PC-3 (cell line): ENCODE results near the gene JAK2. TPM values are rescaled to one million over a fixed set of nuclear protein-coding genes. Genes with fewer than 3 reads are reported as not detected.

Experiments
- ATAC-seq: fragments of 200-7000 bp; cut with Tn5 transposase; 2 replicates; pipeline ENCODE4 v1.9.1; 2020; ENCODE audit warnings: mild to moderate bottlenecking, moderate library complexity
- BruUV-seq: library from RNA; stranded (reverse); fragments of 400-500 nt; replicated peaks from 2 replicates; lab custom pipeline; 2021; lab: Mats Ljungman, UMichigan
- CTCF ChIA-PET: fragments of 300-600 bp; sonication (Branson Sonifier 250); formaldehyde crosslinking; loops from one replicate; lab custom pipeline; 2022; ENCODE audit warnings: antibody characterized with exemption; lab: Charles Lee
- POLR2A ChIA-PET: fragments of 300-600 bp; sonication (Branson Sonifier 250); formaldehyde crosslinking; loops from one replicate; lab custom pipeline; 2022; ENCODE audit warnings: antibody characterized with exemption; ENCODE audit not compliant: unreplicated experiment; lab: Charles Lee
- DNase-seq: peaks from one replicate; pipeline ENCODE4 v3.0.0-alpha.2; 2015
- H2AFZ ChIP-seq: fragments of 300-600 bp; sonication (generic); 2 replicates; pipeline ENCODE4 v1.6.0; 2016; ENCODE audit warnings: antibody characterized with exemption, low read length
- H3F3A ChIP-seq: fragments of 300-600 bp; sonication (generic); one replicate; pipeline ENCODE4 v1.6.0; 2017; ENCODE audit warnings: antibody characterized with exemption, low read length, control low read depth, mild to moderate bottlenecking; ENCODE audit not compliant: unreplicated experiment
- H3K27ac ChIP-seq: fragments of 300-600 bp; sonication (generic); 2 replicates; pipeline ENCODE4 v1.5.1; 2016; ENCODE audit warnings: mild to moderate bottlenecking, low read length
- H3K27me3 ChIP-seq: fragments of 300-600 bp; sonication (generic); 2 replicates; pipeline ENCODE4 v1.6.1; 2016; ENCODE audit warnings: low read length, mixed read lengths
- H3K36me3 ChIP-seq: fragments of 300-600 bp; sonication (generic); 2 replicates; pipeline ENCODE4 v1.6.1; 2016; ENCODE audit warnings: low read depth, mixed run types, low read length, mixed read lengths
- H3K4me1 ChIP-seq: fragments of 300-600 bp; sonication (generic); 2 replicates; pipeline ENCODE4 v1.5.1; 2016; ENCODE audit warnings: low read length; ENCODE audit not compliant: insufficient read depth
- H3K4me2 ChIP-seq: fragments of 300-600 bp; sonication (generic); 2 replicates; pipeline ENCODE4 v1.6.0; 2016; ENCODE audit warnings: low read length
- H3K4me3 ChIP-seq: fragments of 300-600 bp; sonication (generic); 2 replicates; pipeline ENCODE4 v1.5.1; 2016; ENCODE audit warnings: mild to moderate bottlenecking, low read length, mixed read lengths
- H3K79me2 ChIP-seq: fragments of 300-600 bp; sonication (generic); 2 replicates; pipeline ENCODE4 v1.6.1; 2017; ENCODE audit warnings: low read length, mixed read lengths
- H3K9ac ChIP-seq: fragments of 300-600 bp; sonication (generic); 2 replicates; pipeline ENCODE4 v1.6.0; 2016; ENCODE audit warnings: mild to moderate bottlenecking, low read length
- H3K9me2 ChIP-seq: fragments of 300-600 bp; sonication (generic); replicated peaks from 2 replicates; pipeline ENCODE4 v1.6.1; 2016; ENCODE audit warnings: mixed run types, low read length, mixed read lengths
- H3K9me3 ChIP-seq: fragments of 300-600 bp; sonication (generic); 2 replicates; pipeline ENCODE4 v1.6.1; 2016; ENCODE audit warnings: low read length, mixed read lengths
- H4K20me1 ChIP-seq: fragments of 300-600 bp; sonication (generic); 2 replicates; pipeline ENCODE4 v1.6.1; 2016; ENCODE audit warnings: low read length, mixed read lengths
- EZH2 ChIP-seq: fragments of 300-600 bp; sonication (generic); IDR thresholded peaks from one replicate; pipeline ENCODE4 v1.6.1; 2017; ENCODE audit warnings: antibody characterized with exemption, mild to moderate bottlenecking, low read length; ENCODE audit not compliant: unreplicated experiment
- EZH2phosphoT487 ChIP-seq: fragments of 300-600 bp; sonication (generic); IDR thresholded peaks from 2 replicates; pipeline ENCODE4 v1.6.1; 2018; ENCODE audit warnings: mild to moderate bottlenecking, antibody characterized with exemption, low read length, borderline replicate concordance
- intact Hi-C: fragments of 100-400 bp; cut with micrococcal nuclease; formaldehyde crosslinking; loops from 2 replicates; pipeline ENCODE4 v1.9.0; 2023
- total RNA-seq: library from RNA; depleted of rRNA; stranded (reverse); fragments of >200 nt; gene quantifications from 2 replicates; pipeline ENCODE4 v1.2.3, GENCODE V29; 2014
- TF ChIP-seq, protein P1 (sequence below): fragments of 300-600 bp; sonication (generic); conservative IDR thresholded peaks from 2 replicates; pipeline ENCODE4 v1.5.1; 2017; ENCODE audit warnings: antibody characterized with exemption, low read depth, mild to moderate bottlenecking, low read length

Gene JAK2
- total RNA-seq, 1 experiment from 2014 or later = 11.2 TPM

GRCh38 chr9:5113523-5113922 lies 128.5 kb downstream of the JAK2 start:
- no peaks in the 10 kb centered on the region for H3K79me2 ChIP-seq
- ATAC-seq = no peak
- no peaks in the 10 kb centered on the region for H3K4me1 ChIP-seq
- 0 out of 2 replicates have a peak, but pooled peaks cover 11% of the 10 kb centered on the region for H3K36me3 ChIP-seq
- H2AFZ ChIP-seq = no peak overlapping the region
- H4K20me1 ChIP-seq = no peaks in the 10 kb centered on the region
- no TSS peak for BruUV-seq
- H3K4me2 ChIP-seq = no peak overlapping the region
- H3K27ac ChIP-seq = no peak overlapping the region
- H3K4me3 ChIP-seq = no peak overlapping the region
- no peaks in the 10 kb centered on the region for H3K27me3 ChIP-seq
- TF ChIP-seq, protein P1, sequence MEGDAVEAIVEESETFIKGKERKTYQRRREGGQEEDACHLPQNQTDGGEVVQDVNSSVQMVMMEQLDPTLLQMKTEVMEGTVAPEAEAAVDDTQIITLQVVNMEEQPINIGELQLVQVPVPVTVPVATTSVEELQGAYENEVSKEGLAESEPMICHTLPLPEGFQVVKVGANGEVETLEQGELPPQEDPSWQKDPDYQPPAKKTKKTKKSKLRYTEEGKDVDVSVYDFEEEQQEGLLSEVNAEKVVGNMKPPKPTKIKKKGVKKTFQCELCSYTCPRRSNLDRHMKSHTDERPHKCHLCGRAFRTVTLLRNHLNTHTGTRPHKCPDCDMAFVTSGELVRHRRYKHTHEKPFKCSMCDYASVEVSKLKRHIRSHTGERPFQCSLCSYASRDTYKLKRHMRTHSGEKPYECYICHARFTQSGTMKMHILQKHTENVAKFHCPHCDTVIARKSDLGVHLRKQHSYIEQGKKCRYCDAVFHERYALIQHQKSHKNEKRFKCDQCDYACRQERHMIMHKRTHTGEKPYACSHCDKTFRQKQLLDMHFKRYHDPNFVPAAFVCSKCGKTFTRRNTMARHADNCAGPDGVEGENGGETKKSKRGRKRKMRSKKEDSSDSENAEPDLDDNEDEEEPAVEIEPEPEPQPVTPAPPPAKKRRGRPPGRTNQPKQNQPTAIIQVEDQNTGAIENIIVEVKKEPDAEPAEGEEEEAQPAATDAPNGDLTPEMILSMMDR = no peak
- no peak overlapping the region for H3K9ac ChIP-seq
- H3F3A ChIP-seq = no peaks in the 10 kb centered on the region
- ChIA-PET POLR2A (no interaction called here), CTCF (no interaction called here)
- H3K9me2 ChIP-seq = no peaks in the 10 kb centered on the region
- no peaks in the 10 kb centered on the region for H3K9me3 ChIP-seq
- no peak for DNase-seq
- intact Hi-C loops = no loop called here

- no peaks in the 10 kb centered on the region for H3F3A ChIP-seq
- no TSS peak for BruUV-seq
- no peaks in the 10 kb centered on the region for H3K4me1 ChIP-seq
- ATAC-seq (no peak), DNase-seq (no peak)
- no peaks in the 10 kb centered on the region for H3K9me3 ChIP-seq
- TF ChIP-seq EZH2phosphoT487 (no peak), EZH2 (no peak)
- TF ChIP-seq, protein P1 = no peak
- intact Hi-C loops = no loop called here
- ChIA-PET POLR2A (no interaction called here), CTCF (no interaction called here)
- H3K79me2 ChIP-seq = no peaks in the 10 kb centered on the region
- H3K9me2 ChIP-seq = no peaks in the 10 kb centered on the region
- no peak overlapping the region for H3K4me3 ChIP-seq
- H2AFZ ChIP-seq = no peak overlapping the region
- H3K4me2 ChIP-seq = no peak overlapping the region
- no peaks in the 10 kb centered on the region for H4K20me1 ChIP-seq
- H3K36me3 ChIP-seq = 0 out of 2 replicates have a peak, but pooled peaks cover 11% of the 10 kb centered on the region
- H3K27ac ChIP-seq = no peak overlapping the region
- H3K27me3 ChIP-seq = no peaks in the 10 kb centered on the region
- no peak overlapping the region for H3K9ac ChIP-seq
Observed at GRCh38 chr9:5113994-5114748, 129.1 kb downstream of the JAK2 start.

DNA sequence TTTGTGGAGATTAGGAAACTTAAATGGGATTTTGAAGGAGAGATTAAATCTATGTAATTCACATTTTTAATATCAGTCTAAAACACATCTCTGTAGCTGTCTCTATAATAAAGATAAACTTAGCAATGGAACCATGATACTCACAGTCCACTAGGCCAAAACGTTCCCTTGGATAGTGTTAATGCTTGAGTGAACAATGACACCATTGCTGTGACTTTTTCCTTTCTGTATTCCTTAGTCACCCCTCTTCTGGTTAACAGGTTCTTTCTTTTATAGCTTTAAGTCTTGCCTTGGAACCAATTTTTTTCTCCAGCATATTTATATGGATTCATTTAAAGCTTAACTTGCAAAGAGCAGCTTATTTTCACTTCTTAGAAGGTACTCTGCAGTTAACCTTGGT lies 137.0 kb downstream of the JAK2 start:
- H3K79me2 ChIP-seq = no peaks in the 10 kb centered on the region
- no peaks in the 10 kb centered on the region for H3K9me3 ChIP-seq
- CTCF ChIA-PET = no interaction called here
- BruUV-seq = no TSS peak
- no peaks in the 10 kb centered on the region for H3K27me3 ChIP-seq
- TF ChIP-seq EZH2phosphoT487 = no peak
- TF ChIP-seq, protein P1 = no peak
- no peak for TF ChIP-seq EZH2
- POLR2A ChIA-PET = no interaction called here
- H3F3A ChIP-seq = no peaks in the 10 kb centered on the region
- H3K4me1 ChIP-seq = no peaks in the 10 kb centered on the region
- intact Hi-C loops = no loop called here
- peaks cover 11% of the 10 kb centered on the region for H3K36me3 ChIP-seq
- no peaks in the 10 kb centered on the region for H4K20me1 ChIP-seq
- ATAC-seq = no peak
- no peak overlapping the region for H3K4me2 ChIP-seq
- no peak overlapping the region for H3K9ac ChIP-seq
- no peak overlapping the region for H3K4me3 ChIP-seq
- no peak overlapping the region for H3K27ac ChIP-seq
- no peak overlapping the region for H2AFZ ChIP-seq
- DNase-seq = no peak
- H3K9me2 ChIP-seq = no peaks in the 10 kb centered on the region
